Heart right ventricle (tissue), 16 donors: ENCODE data around the gene DCAF8. TPM values are rescaled to one million over a fixed set of nuclear protein-coding genes. Genes with fewer than 3 reads are reported as not detected.
A peak's percentile ranks its signal among the peaks of the same experiment; 100 is the strongest.

ENCODE experiments used
- ATAC-seq, 8 donors: fragments of 200-7000 bp; cut with Tn5 transposase; one replicate each; pipeline ENCODE4 v1.9.1; 2020; ENCODE audit warnings: mild to moderate bottlenecking in 8 of 8, moderate library complexity in 8 of 8, moderate number of reproducible peaks in 1 of 8
- DNase-seq, 2 donors: peaks; one replicate each; pipeline ENCODE4 v3.0.0-alpha.2; 2020
- H3K27ac ChIP-seq, 10 donors: fragments of 200-600 bp; sonication (generic) in 2 of 10; one replicate each; pipeline versions ENCODE4 v1.5.0 to v1.8.0; 2020 to 2022; ENCODE audit warnings: mild to moderate bottlenecking in 3 of 10
- H3K27me3 ChIP-seq, 7 donors: fragments of 200-600 bp; one replicate each; pipeline ENCODE4 v1.8.0; 2021 to 2022; ENCODE audit warnings: mild to moderate bottlenecking in 2 of 7
- H3K36me3 ChIP-seq, 9 donors: fragments of 200-600 bp; sonication (generic) in 1 of 9; one replicate each; pipeline versions ENCODE4 v1.5.0 to v1.8.0; 2020 to 2022; ENCODE audit warnings: mild to moderate bottlenecking in 2 of 9
- H3K4me1 ChIP-seq, 9 donors: fragments of 200-600 bp; sonication (generic) in 1 of 9; one replicate each; pipeline versions ENCODE4 v1.5.0 to v1.8.0; 2020 to 2022; ENCODE audit warnings: mild to moderate bottlenecking in 4 of 9
- H3K4me3 ChIP-seq, 10 donors: fragments of 200-600 bp; sonication (generic) in 2 of 10; one replicate each; pipeline versions ENCODE4 v1.5.0 to v1.8.0; 2020 to 2022; ENCODE audit warnings: mild to moderate bottlenecking in 7 of 10, moderate library complexity in 2 of 10
- H3K9me3 ChIP-seq, 11 donors: fragments of 200-600 bp in 10 of 11; sonication (generic) in 2 of 11; one replicate each; pipeline versions ENCODE4 v1.5.0 to v1.8.0; 2013 to 2022; ENCODE audit warnings: mild to moderate bottlenecking in 2 of 11, control low read depth in 1 of 11, moderate library complexity in 1 of 11
- WGBS, 2 donors: extraction: QIAGEN DNeasy Blood & Tissue Kit; methylation state at CpG; one replicate each; pipeline ENCODE4 v1.1.7; 2013; ENCODE audit warnings: inconsistent platforms in 1 of 2; 5-methylcytosine and 5-hydroxymethylcytosine counted together
- intact Hi-C, 10 donors: fragments of 100-400 bp; cut with DNase I; formaldehyde crosslinking; loops; one replicate each; pipeline versions ENCODE4 v1.11.1 to v1.14.2; 2022
- polyA plus RNA-seq, 2 donors: library from polyadenylated mRNA; stranded (reverse); fragments of 200-250 nt; gene quantifications; one replicate each; pipeline ENCODE4 v1.2.3, GENCODE V29; 2013
- total RNA-seq, 10 donors: library from RNA; stranded (reverse); fragmentation: NEBNext Ultra II Directional in 3 of 10; extraction: Animal tissue kit (Norgen Biotek cat#: 25700) in 3 of 10; gene quantifications; one replicate each; pipeline versions ENCODE4 v1.2.1 to v1.2.4, GENCODE V29; 2021 to 2023
- TF ChIP-seq, protein P1 (sequence below), 9 donors: fragments of 200-600 bp; sonication (generic) in 2 of 9; IDR thresholded peaks; one replicate each; pipeline versions ENCODE4 v1.5.0 to v1.8.0; 2021 to 2022; ENCODE audit warnings: antibody characterized with exemption in 9 of 9, mild to moderate bottlenecking in 5 of 9, moderate library complexity in 1 of 9
- donor health status: Arrhythmogenic right ventricular cardiomyopathy.
- donor health status: ischemic (EF 13 %, LVEDD 7.1; RV severe dilation, severe dysfunction).
- donor health status: healthy with polysubstance abuse.
- donor health status: DM: no; HTN: yes; CAD: no.
- donor health status: DM: no; HTN: no; CAD: no.
- donor health status: ischemic (EF 25% LVEDD 6.9; RV normal size, moderate dysfunction).
- donor health status: ischemic (EF 25% LVEDD 5.7; RV mildly dilated, moderate dysfunction).
- donor health status: healthy.
- donor health status: DM: yes; HTN: yes; CAD: no.
- donor health status: Ischemic cardiomyopathy.
- donor health status: ischemic (EF 35%, LVEDD 5.7; RV mildly dilated, moderate dysfunction).
- donor health status: nonischemic (EF 11% LVEDD 7.7; RV severe dilation, severe dysfunction).
- donor health status: DM: yes; HTN: yes; CAD: no.
- donor health status: PGD.
- donor health status: ischemic (EF 29% LVEDD 5.4; RV normal size, mild dysfunction).
- donor health status: nonischemic (EF 23%, LVEDD 6.1; RV moderate dilation, normal function).

DCAF8 gene
- total and polyA plus RNA-seq, 12 donors = 47.1 to 171 (median 151) TPM

- H3K9me3 ChIP-seq = no peaks in the 10 kb centered on the region
- H3K4me3 ChIP-seq = no peak overlapping the region
- no peaks in the 10 kb centered on the region for H3K27me3 ChIP-seq
- DNase-seq = no peak
- WGBS, 2 donors = 95 to 96% methylated on average over 6 of the region's 6 CpGs
- H3K4me1 ChIP-seq = peaks cover 0 to 70% (median 53%) of the 10 kb centered on the region in 9 donors
- ATAC-seq = no peak
- H3K36me3 ChIP-seq = peaks cover 0 to 44% (median 0%) of the 10 kb centered on the region in 9 donors
- H3K27ac ChIP-seq = peak overlapping the region in 4 of 10 donors; percentile 3 to 54 (median 48)
- TF ChIP-seq, protein P1, sequence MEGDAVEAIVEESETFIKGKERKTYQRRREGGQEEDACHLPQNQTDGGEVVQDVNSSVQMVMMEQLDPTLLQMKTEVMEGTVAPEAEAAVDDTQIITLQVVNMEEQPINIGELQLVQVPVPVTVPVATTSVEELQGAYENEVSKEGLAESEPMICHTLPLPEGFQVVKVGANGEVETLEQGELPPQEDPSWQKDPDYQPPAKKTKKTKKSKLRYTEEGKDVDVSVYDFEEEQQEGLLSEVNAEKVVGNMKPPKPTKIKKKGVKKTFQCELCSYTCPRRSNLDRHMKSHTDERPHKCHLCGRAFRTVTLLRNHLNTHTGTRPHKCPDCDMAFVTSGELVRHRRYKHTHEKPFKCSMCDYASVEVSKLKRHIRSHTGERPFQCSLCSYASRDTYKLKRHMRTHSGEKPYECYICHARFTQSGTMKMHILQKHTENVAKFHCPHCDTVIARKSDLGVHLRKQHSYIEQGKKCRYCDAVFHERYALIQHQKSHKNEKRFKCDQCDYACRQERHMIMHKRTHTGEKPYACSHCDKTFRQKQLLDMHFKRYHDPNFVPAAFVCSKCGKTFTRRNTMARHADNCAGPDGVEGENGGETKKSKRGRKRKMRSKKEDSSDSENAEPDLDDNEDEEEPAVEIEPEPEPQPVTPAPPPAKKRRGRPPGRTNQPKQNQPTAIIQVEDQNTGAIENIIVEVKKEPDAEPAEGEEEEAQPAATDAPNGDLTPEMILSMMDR (IDR thresholded peaks at IDR 0.05) = no peak
- intact Hi-C loops = loop anchor here in 2 of 10 donors (5.0 to 10.0 kb wide), 3 partner anchors 63 to 163 kb away; partner anchors contain the start of genes CASQ1 (in 1 of the 2) and IGSF8 (in 1 of the 2)
Observed at GRCh38 chr1:160257411-160258015, 4.8 kb downstream of the DCAF8 start.

GRCh38 chr1:160256396-160257046 is 5.8 kb downstream of the DCAF8 start:
- no peaks in the 10 kb centered on the region for H3K27me3 ChIP-seq
- ATAC-seq = no peak
- DNase-seq = no peak
- 18 to 31% methylated on average over 3 of the region's 3 CpGs for WGBS, 2 donors
- peaks cover 0 to 46% (median 0%) of the 10 kb centered on the region in 9 donors for H3K36me3 ChIP-seq
- peak overlapping the region in 5 of 10 donors; percentile 3 to 54 (median 44) for H3K27ac ChIP-seq
- TF ChIP-seq, protein P1 (IDR thresholded peaks at IDR 0.05) = no peak
- H3K4me1 ChIP-seq = peaks cover 0 to 79% (median 61%) of the 10 kb centered on the region in 9 donors
- intact Hi-C loops = loop anchor here in 2 of 10 donors (5.0 to 10.0 kb wide), 3 partner anchors 62 to 162 kb away; partner anchors contain the start of genes CASQ1 (in 1 of the 2) and IGSF8 (in 1 of the 2)
- H3K9me3 ChIP-seq = no peaks in the 10 kb centered on the region
- H3K4me3 ChIP-seq = no peak overlapping the region

DNA sequence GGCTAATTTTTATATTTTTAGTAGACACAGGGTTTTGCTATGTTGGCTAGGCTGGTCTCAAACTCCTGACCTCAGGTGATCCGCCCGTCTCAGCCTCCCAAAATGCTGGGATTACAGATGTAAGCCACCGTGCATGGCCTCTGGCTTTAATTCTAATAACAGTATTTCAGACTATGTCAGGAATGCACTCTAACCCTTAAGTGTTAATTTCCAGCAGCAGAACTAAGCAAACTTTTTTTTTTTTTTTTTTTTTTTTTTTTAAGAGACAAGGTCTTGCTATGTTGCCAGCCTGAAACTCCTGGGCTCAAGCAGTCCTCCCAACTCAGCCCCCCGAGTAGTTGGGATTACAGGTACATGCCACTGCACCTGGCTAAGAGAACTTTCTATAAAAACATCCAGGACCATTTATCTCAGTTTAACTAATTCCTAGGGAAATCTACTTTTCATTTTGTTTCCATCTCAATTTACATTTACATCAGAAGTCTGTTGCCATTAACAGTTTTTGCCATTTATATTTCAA is 6.5 kb downstream of the DCAF8 start:
- DNase-seq (no peak), ATAC-seq (no peak)
- intact Hi-C loops = loop anchor here in 3 of 10 donors (2.0 to 10.0 kb wide), 4 partner anchors 61 to 161 kb away; partner anchors contain the start of genes CASQ1 (in 1 of the 3) and IGSF8 (in 1 of the 3)
- TF ChIP-seq, protein P1 (IDR thresholded peaks at IDR 0.05) = no peak
- 75% methylated on average over 4 of the region's 4 CpGs for WGBS, 2 donors
- peaks cover 0 to 79% (median 54%) of the 10 kb centered on the region in 9 donors for H3K4me1 ChIP-seq
- H3K27me3 ChIP-seq = no peaks in the 10 kb centered on the region
- H3K9me3 ChIP-seq = no peaks in the 10 kb centered on the region
- no peak overlapping the region for H3K4me3 ChIP-seq
- peaks cover 0 to 50% (median 0%) of the 10 kb centered on the region in 9 donors for H3K36me3 ChIP-seq
- peak overlapping the region in 3 of 10 donors; percentile 3 to 54 (median 44) for H3K27ac ChIP-seq
